Measurements from ENCODE around the gene MRTFA.

MRTFA gene

GRCh38 chr22:40636380-40637182, at the start of gene MRTFA:
MRTFA (minus strand) TSS chr22:40636719.
- Histone ChIP-seq H3K4me1 (ENCODE audit: control insufficient read depth in 1 of 2, insufficient read depth in 1 of 2, low read depth in 1 of 2, low read length in 1 of 2) (peaks cover 29 to 35% of the 10 kb centered on the region in 2 experiments), H3K27ac (peak within 1 kb of the TSS; percentile 94), H3K27me3 (no peaks in the 10 kb centered on the region), H3K36me3 (no peaks in the 10 kb centered on the region), H3K4me3 (ENCODE audit: low read depth in 1 of 2, low read length in 1 of 2) (peak within 1 kb of the TSS; percentile 87 to 92), H3K9me3 (no peaks in the 10 kb centered on the region)
- TF ChIP-seq CTCF (IDR thresholded peaks at IDR 0.05) = peak; percentile 59

GRCh38 chr22:40685406-40685805, 48.9 kb upstream of the MRTFA start:
- no peak for TF ChIP-seq CTCF (IDR thresholded peaks at IDR 0.05)
- H3K4me3 ChIP-seq (ENCODE audit: low read depth in 1 of 2, low read length in 1 of 2) = no peak overlapping the region
- peaks cover 35% of the 10 kb centered on the region for H3K27me3 ChIP-seq
- H3K27ac ChIP-seq = no peak overlapping the region
- H3K36me3 ChIP-seq = no peaks in the 10 kb centered on the region
- no peaks in the 10 kb centered on the region for H3K9me3 ChIP-seq
- no peaks in the 10 kb centered on the region for H3K4me1 ChIP-seq (ENCODE audit: control insufficient read depth in 1 of 2, insufficient read depth in 1 of 2, low read depth in 1 of 2, low read length in 1 of 2)

DNA sequence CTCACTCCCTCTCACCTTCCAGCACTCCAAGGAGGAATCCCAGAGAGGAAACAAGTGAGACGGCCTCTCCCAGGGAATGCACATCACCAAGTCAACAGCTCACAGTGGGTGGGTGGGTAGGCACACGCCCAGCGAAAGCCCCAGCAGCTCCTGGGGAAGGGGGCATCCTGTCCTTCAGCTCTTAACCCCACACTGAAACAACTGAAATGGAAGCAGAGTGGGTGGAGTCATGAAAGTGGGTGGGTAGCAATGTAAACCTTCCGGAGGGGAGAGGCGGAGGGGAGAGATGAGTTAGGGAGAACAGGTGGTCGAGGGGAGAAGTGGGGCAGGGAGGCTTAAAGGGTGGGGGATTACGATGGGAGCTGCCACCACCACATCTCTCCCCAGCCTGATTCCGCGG, 48.2 kb upstream of the MRTFA start:
- Histone ChIP-seq H3K27ac (no peak overlapping the region), H3K4me3 (ENCODE audit: low read depth in 1 of 2, low read length in 1 of 2) (no peak overlapping the region), H3K9me3 (no peaks in the 10 kb centered on the region), H3K36me3 (no peaks in the 10 kb centered on the region), H3K27me3 (peaks cover 42% of the 10 kb centered on the region), H3K4me1 (ENCODE audit: control insufficient read depth in 1 of 2, insufficient read depth in 1 of 2, low read depth in 1 of 2, low read length in 1 of 2) (no peaks in the 10 kb centered on the region)
- TF ChIP-seq CTCF (IDR thresholded peaks at IDR 0.05) = no peak

- no peaks in the 10 kb centered on the region for H3K36me3 ChIP-seq
- no peak overlapping the region for H3K27ac ChIP-seq
- H3K4me3 ChIP-seq (ENCODE audit: low read depth in 1 of 2, low read length in 1 of 2) = no peak overlapping the region
- H3K27me3 ChIP-seq = peaks cover 63% of the 10 kb centered on the region
- H3K9me3 ChIP-seq = no peaks in the 10 kb centered on the region
- no peaks in the 10 kb centered on the region for H3K4me1 ChIP-seq (ENCODE audit: control insufficient read depth in 1 of 2, insufficient read depth in 1 of 2, low read depth in 1 of 2, low read length in 1 of 2)
- no peak for TF ChIP-seq CTCF (IDR thresholded peaks at IDR 0.05)
These were observed 44.9 kb upstream of the MRTFA start for GRCh38 chr22:40681451-40681850.

GRCh38 chr22:40680819-40681183, 44.3 kb upstream of the MRTFA start:
- no peak overlapping the region for H3K4me3 ChIP-seq (ENCODE audit: low read depth in 1 of 2, low read length in 1 of 2)

More at GRCh38 chr22:40680819-40681183, 44.3 kb upstream of the MRTFA start:
- Histone ChIP-seq H3K9me3 (no peaks in the 10 kb centered on the region), H3K27me3 (peaks cover 63% of the 10 kb centered on the region), H3K27ac (no peak overlapping the region), H3K4me1 (ENCODE audit: control insufficient read depth in 1 of 2, insufficient read depth in 1 of 2, low read depth in 1 of 2, low read length in 1 of 2) (no peaks in the 10 kb centered on the region), H3K36me3 (no peaks in the 10 kb centered on the region)
- TF ChIP-seq CTCF (IDR thresholded peaks at IDR 0.05) = no peak
